HG02981 (cell line): ENCODE data around the gene PSD2.

Source experiments
- ATAC-seq: cut with Tn5 transposase; IDR thresholded peaks from one replicate; pipeline ENCODE4 v1.9.1; 2021; ENCODE audit warnings: mild to moderate bottlenecking, moderate library complexity; ENCODE audit not compliant: unreplicated experiment

PSD2 gene

DNA sequence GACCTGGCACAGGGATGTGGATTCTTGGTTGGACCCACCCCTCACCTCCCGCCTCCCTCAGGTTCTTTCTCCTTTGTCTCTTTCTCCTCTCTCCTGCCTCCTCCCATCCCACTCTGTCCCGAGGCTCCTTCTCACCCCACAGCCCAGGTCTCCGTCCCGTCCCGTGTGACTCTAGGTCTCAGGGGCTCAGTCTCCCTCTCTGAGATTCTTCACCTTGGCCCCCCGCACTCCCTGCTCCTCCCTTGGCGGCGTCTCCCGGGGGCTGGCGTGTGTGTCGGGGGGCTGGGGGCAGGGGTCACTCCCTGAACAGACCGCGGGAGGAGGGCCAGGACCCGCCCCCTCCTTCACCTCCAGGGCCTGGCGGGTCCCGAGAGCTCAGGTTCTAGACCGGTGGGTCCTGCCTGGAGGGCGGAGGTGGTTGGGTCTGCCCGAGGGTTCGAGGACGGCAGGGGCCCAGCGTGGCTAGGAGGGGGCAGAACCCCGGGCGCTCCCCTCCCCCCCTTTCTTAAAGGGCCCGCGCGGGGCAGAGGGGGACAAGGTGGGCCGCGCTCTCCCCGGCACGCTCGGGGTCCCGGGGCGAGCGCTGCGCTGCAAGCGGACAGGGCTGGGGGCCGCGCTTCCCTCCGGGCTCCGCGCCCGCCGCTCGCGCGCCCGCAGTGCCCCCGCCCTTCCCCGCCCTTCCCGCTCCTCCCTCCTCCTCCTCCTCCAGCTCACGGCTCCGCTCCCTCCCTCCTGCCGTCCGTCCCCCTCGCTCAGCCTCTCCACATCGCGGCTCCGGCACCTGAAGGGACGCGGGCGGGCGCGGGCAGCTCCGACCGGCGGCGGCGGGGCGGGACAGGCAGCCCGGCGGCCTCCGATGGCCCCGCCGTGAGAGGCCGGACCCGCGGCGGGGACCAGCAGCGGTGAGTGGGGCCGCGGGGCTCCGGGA is at the start of gene PSD2:
PSD2 (plus strand) TSS at position 735 of the 928 bp plus-strand sequence. CDS start 13,633 bp downstream, outside the sequence.
- no peak for ATAC-seq

GRCh38 chr5:139746691-139747582 is 48.7 kb upstream of the PSD2 start:
- peak; percentile 29 for ATAC-seq

GRCh38 chr5:139747583-139748504 is 47.8 kb upstream of the PSD2 start:
- ATAC-seq = peak; percentile 18

DNA sequence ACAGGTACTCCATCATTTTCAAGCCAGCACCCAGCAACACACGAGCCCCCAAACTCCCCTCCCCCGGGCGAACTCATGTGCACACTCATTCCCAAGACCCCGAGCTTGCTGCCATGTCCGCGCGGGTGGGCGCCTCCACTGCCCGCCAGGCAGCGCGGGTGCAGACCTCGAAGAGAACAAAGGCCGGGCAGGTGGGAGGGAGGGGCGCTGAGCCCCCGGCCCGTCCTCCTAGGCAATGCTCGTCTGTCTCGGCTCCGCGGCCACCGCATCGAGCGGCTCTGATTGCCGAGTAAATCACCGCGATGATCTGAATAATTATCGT is 47.1 kb upstream of the PSD2 start:
- ATAC-seq = no peak

DNA sequence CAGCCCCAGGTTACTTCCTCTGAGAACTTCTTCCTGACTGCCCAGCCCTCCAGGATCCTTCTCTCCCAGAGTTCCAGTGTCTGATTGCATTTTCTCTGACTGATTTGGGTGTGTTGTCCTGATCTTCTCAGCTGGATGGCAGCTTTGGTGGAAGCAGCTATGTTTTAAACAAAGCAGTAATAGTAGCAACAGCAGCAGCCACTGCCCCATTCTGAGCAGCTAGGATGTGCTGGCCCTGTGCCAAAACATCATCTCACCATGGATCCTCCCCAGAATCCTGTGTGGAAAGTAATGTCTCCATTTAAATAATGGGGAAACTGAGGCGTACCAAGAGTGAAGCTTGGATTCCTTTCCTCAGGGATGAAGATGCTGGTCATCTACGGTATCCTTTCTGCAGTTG is 46.4 kb upstream of the PSD2 start:
- no peak for ATAC-seq

DNA sequence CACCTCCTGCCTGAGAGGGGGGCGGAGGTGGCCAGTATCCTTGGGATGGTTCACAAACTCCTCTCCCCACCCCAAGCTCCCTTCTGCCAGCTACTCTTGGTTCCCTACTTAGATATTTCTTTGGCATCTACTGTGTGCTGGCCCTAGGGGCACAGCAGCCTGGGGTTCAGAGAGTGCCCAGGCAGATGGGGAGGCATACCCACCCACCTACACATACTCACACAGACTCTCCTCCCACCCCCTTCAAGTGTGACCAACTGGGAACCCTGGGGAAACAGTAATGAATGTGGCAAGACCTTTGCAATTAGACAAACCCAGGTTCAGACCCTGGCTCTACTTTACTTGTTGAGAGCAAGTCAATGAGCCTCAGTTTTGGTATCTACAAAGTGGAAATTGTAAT is 44.4 kb upstream of the PSD2 start:
- no peak for ATAC-seq

DNA sequence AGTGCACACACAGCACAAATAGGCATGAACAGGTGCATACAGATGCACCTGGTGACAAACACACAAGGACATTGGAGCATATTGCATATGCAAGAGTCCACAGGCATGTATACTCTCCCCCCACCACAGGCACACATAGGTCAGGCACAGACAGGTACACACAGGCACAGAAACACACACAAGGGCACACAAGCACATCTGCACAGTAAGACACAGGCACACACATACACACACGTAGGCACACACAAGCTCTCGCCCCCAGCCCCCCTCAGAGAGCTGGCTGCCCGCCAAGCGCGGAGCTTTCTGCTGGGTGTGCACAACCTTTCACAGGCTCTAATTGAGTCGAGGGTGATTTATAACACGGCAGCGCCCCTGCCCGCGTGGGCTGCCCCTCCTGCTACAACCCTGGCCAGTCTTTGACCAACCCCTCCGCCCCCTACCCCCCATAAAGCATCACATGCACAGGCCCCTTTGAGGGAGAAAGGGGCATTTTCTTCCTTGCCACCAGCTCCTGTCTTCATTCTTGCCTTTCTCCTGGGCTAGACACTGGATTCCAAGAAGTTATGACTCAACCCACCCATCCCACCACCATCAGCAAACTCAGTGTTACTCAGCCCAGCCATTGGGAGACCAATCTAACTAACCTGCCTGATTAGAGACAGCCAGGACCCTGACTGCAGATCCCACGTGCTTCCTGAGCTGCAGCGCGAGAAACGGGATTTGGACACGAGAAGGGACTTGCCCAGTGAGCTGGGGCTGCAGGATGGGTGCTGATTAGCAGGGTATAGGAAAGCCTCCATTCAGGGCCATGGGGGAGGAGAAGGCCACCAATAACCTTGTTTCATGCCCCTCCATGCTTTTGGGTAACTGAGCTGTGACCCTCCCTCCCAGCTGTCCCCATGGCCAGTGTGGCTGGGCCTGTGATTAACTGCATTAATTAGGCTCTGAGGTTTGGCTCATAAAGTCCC is 42.8 kb upstream of the PSD2 start:
- ATAC-seq = no peak

GRCh38 chr5:139755892-139756671 is 39.5 kb upstream of the PSD2 start:
- no peak for ATAC-seq

- no peak for ATAC-seq
Measured at GRCh38 chr5:139756971-139757370, 38.6 kb upstream of the PSD2 start.

DNA sequence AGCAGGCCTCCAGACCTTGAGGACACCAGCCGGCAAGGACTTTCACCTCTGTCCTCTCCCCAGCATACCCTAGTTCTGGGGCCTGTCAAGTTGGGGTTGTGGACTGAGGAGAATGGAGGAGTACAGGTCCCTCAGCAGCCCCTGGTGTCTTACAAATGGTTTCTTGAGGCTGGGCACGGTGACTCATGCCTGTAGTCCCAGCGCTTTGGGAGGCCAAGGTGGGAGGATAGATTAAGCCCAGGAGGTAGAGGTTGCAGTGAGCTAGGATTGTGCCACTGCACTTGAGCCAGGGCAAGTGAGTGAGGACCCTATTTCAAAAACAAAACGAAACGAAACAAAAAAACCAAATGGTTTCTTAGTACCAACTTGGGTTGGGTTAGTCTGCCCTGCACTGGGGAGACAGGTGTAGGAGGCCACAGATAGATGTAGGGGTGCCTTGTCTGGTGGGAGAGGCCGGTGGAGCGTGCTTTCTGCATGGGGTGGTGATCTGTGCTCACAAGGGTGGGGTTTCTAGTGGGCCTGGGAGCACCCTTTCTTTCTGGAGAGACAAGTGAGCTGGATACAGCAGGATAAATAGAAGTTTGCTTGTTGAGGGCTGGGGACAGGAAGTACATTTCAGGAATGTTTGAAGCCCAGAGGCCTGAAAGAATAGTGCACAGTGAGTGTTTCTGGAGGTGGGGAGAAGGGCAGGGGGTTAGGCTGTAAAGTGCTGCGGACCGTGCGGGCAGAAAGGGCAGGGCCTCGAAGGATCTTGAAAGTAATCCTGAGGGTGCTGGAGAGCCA is 37.7 kb upstream of the PSD2 start:
- ATAC-seq = no peak

DNA sequence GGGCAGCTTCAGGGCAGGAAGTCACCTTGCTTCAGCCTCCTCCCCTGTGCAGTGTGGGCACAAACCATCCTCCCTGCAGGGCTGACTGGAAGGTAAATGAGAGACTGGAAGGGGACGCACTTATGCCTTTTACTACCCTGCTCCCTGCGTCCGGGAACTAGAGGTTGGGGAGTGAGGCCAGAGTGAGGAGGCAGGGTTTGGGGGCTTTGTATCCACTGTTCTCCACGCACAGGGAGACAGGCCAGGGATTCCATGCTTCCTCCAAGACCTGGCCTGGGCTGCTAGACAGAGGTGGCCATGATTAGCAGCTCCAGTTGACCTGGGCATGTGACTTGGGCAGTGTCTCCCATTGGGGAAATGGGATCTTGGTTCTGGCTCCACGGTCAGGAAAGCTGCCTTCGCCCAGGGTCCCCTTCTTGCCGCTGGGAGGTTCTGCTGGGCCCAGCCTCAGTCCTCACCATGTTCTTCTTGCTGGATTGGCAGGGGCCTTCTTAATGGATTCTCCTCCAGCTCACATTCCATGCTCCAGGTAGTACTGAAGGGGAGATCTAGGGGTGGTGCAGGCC is 37.0 kb upstream of the PSD2 start:
- no peak for ATAC-seq

GRCh38 chr5:139759219-139759721 is 36.3 kb upstream of the PSD2 start:
- ATAC-seq = no peak

DNA sequence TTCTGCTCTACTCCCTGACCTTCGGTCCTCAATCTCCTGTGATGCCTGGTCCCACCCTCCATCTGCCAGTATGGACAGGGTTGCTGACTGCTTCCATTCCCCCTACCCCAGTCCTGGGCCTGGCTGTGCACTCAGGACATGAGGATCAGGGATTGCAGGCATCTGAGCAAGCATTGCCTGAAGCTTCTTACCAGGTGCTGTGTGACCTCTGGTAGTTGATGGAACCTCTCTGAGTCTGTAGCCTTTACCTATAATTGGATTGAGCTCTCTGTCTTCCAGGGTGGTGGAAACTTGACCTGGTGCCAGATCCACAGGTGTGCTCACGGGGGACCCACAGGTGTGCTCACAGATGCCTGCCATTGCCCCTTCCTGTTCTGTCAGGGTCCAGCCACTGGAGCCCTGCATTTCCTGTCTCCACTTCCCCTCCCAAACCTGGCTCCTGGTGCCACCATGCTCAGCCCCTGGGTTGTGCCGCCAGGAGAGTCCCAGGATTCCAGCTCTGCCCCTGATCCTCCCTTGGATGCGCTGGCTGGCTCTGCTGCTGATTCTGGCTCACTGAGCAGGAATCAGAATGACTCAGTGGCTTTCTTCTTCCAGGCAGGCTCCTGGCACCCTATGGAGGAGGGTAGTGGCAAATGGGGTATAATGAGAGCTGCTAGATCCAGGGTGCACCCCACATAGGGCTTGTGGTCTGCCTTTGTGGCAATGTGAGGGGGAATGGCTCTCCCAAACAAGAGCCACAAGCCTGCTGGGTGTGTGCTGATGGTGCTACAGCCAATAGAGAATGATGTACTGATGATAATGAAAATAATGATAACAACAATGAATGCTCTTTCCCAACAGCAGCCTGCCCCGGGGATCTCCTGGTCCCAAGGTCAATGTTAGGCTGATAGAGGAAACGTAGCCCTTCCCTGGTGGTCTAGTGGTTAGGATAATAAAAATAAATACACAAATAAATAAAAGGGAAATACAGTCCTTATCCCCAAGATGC is 35.2 kb upstream of the PSD2 start:
- ATAC-seq = no peak

- ATAC-seq = no peak
Measured at GRCh38 chr5:139761057-139761450, 34.6 kb upstream of the PSD2 start.

DNA sequence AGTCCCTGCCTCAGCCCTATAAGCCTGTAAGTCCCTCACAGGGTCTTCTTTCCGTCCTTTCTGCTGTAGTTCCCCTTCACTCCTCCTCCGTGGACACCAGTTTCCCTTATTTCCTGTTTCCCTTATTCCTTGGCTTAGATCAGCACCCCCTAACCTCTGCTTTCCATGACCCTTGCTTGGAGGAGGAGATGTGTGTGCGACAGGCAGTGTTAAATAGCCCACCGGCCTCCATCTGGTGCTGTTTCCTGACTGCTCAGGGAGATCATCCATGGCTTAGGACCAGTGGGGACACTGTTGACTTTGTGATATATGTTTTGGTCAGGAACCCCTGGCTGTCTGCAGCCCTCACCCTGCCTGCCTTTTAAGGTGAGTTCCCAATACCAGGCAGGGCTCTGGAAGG is 34.1 kb upstream of the PSD2 start:
- no peak for ATAC-seq

GRCh38 chr5:139762615-139763170 is 32.9 kb upstream of the PSD2 start:
- no peak for ATAC-seq
